Liver (tissue), 9 donors: ENCODE data around the gene TMEM63A. TPM values are rescaled to one million over a fixed set of nuclear protein-coding genes. Genes with fewer than 3 reads are reported as not detected.

Experiments used
- DNase-seq: peaks from one replicate; pipeline ENCODE4 v3.0.0-alpha.2; 2017; ENCODE audit warnings: low spot score
- H3K27ac ChIP-seq, 2 donors: one replicate each; pipeline ENCODE4 v1.7.0; 2013; ENCODE audit warnings: inconsistent platforms in 2 of 2, low read length in 2 of 2, control low read depth in 1 of 2, low read depth in 1 of 2, mild to moderate bottlenecking in 1 of 2
- H3K27me3 ChIP-seq, 4 donors: one replicate each; pipeline versions ENCODE4 v1.6.1 to v1.7.0; 2013; ENCODE audit warnings: low read length in 3 of 4, inconsistent platforms in 1 of 4, mild to moderate bottlenecking in 1 of 4, moderate library complexity in 1 of 4; ENCODE audit not compliant: control insufficient read depth in 4 of 4, insufficient read depth in 4 of 4
- H3K36me3 ChIP-seq, 4 donors: one replicate each; pipeline versions ENCODE4 v1.6.1 to v1.7.0; 2013; ENCODE audit warnings: low read length in 3 of 4, mild to moderate bottlenecking in 3 of 4, low read depth in 1 of 4, moderate library complexity in 1 of 4; ENCODE audit not compliant: control insufficient read depth in 4 of 4, insufficient read depth in 3 of 4
- H3K4me1 ChIP-seq, 4 donors: one replicate each; pipeline versions ENCODE4 v1.6.1 to v1.7.0; 2013; ENCODE audit warnings: low read length in 3 of 4, mild to moderate bottlenecking in 3 of 4, moderate library complexity in 1 of 4; ENCODE audit not compliant: control insufficient read depth in 4 of 4, insufficient read depth in 4 of 4
- H3K4me3 ChIP-seq, 3 donors: one replicate each; pipeline versions ENCODE4 v1.6.1 to v1.7.0; 2013; ENCODE audit warnings: low read length in 3 of 3, control low read depth in 1 of 3, low read depth in 1 of 3, mild to moderate bottlenecking in 1 of 3
- H3K9ac ChIP-seq, 2 donors: one replicate each; pipeline ENCODE4 v1.7.0; 2013; ENCODE audit warnings: low read length in 2 of 2, mild to moderate bottlenecking in 2 of 2, moderate library complexity in 2 of 2, control low read depth in 1 of 2, low read depth in 1 of 2
- H3K9me3 ChIP-seq, 4 donors: one replicate each; pipeline versions ENCODE4 v1.6.1 to v1.7.0; 2013; ENCODE audit warnings: low read length in 3 of 4; ENCODE audit not compliant: control insufficient read depth in 4 of 4
- EGR1 ChIP-seq, 2 donors: IDR thresholded peaks; 2 replicates each; pipeline ENCODE4 v1.6.1; 2016 to 2018; ENCODE audit warnings: antibody characterized with exemption in 2 of 2, low read depth in 2 of 2
- FOXA1 ChIP-seq: IDR thresholded peaks from 2 replicates; pipeline ENCODE4 v1.6.1; 2016; ENCODE audit warnings: antibody characterized with exemption
- FOXA2 ChIP-seq: IDR thresholded peaks from 2 replicates; pipeline ENCODE4 v1.6.1; 2016; ENCODE audit warnings: antibody characterized with exemption
- GABPA ChIP-seq, 2 donors: IDR thresholded peaks in 1 of 2; conservative IDR thresholded peaks in 1 of 2; 2 replicates each; pipeline ENCODE4 v1.6.1; 2016; ENCODE audit warnings: antibody characterized with exemption in 2 of 2, mild to moderate bottlenecking in 1 of 2, moderate library complexity in 1 of 2
- HNF4A ChIP-seq, 2 donors: conservative IDR thresholded peaks; 2 replicates each; pipeline ENCODE4 v1.6.1; 2016; ENCODE audit warnings: antibody characterized with exemption in 2 of 2, mild to moderate bottlenecking in 2 of 2
- HNF4G ChIP-seq: IDR thresholded peaks from 2 replicates; pipeline ENCODE4 v1.6.1; 2016; ENCODE audit warnings: antibody characterized with exemption
- JUND ChIP-seq, 2 donors: IDR thresholded peaks; 2 replicates each; pipeline ENCODE4 v1.6.1; 2016; ENCODE audit warnings: antibody characterized with exemption in 2 of 2
- NR2F2 ChIP-seq: IDR thresholded peaks from 2 replicates; pipeline ENCODE4 v1.6.1; 2016; ENCODE audit warnings: antibody characterized with exemption
- RAD21 ChIP-seq, 2 donors: IDR thresholded peaks; 2 replicates each; pipeline ENCODE4 v1.6.1; 2016; ENCODE audit warnings: antibody characterized with exemption in 2 of 2, mild to moderate bottlenecking in 2 of 2
- REST ChIP-seq: IDR thresholded peaks from 2 replicates; pipeline ENCODE4 v1.6.1; 2016; ENCODE audit warnings: antibody characterized with exemption, mild to moderate bottlenecking
- RXRA ChIP-seq, 2 donors: IDR thresholded peaks; 2 replicates each; pipeline ENCODE4 v1.6.1; 2017 to 2018; ENCODE audit warnings: antibody characterized with exemption in 2 of 2, mild to moderate bottlenecking in 1 of 2
- SP1 ChIP-seq: IDR thresholded peaks from 2 replicates; pipeline ENCODE4 v1.6.1; 2018; ENCODE audit warnings: antibody characterized with exemption, mild to moderate bottlenecking
- TAF1 ChIP-seq: conservative IDR thresholded peaks from 2 replicates; pipeline ENCODE4 v1.6.1; 2016; ENCODE audit warnings: antibody characterized with exemption, mild to moderate bottlenecking
- YY1 ChIP-seq: IDR thresholded peaks from 2 replicates; pipeline ENCODE4 v1.6.1; 2016; ENCODE audit warnings: antibody characterized with exemption, mild to moderate bottlenecking
- ZBTB33 ChIP-seq: IDR thresholded peaks from 2 replicates; pipeline ENCODE4 v1.6.1; 2016; ENCODE audit warnings: antibody characterized with exemption
- WGBS: extraction: QIAGEN DNeasy Blood & Tissue Kit; methylation state at CpG from one replicate; pipeline ENCODE4 v1.1.7; 2013; 5-methylcytosine and 5-hydroxymethylcytosine counted together
- polyA plus RNA-seq, 2 donors: library from polyadenylated mRNA; stranded (reverse) in 1 of 2; unstranded in 1 of 2; fragments of 200-250 nt in 1 of 2; fragments of >200 nt in 1 of 2; fragmentation: Nextera tagmentation in 1 of 2; extraction: Ambion mirVana in 1 of 2; gene quantifications; one replicate each; pipeline versions ENCODE4 v1.2.1 to v1.2.3, GENCODE V29; 2013 to 2015
- total RNA-seq, 2 donors: library from RNA; depleted of rRNA; stranded (reverse); fragments of >200 nt; gene quantifications; one replicate each; pipeline ENCODE4 v1.2.3, GENCODE V29; 2014
- TF ChIP-seq, protein P1 (sequence below): fragments of 150-350 bp; IDR thresholded peaks from 2 replicates; pipeline ENCODE4 v1.5.1; 2017; ENCODE audit warnings: improper control_type of control experiment, low read depth, low read length; ENCODE audit not compliant: missing input control
- TF ChIP-seq, protein P2 (sequence below): IDR thresholded peaks from 2 replicates; pipeline ENCODE4 v1.6.1; 2016; ENCODE audit warnings: antibody characterized with exemption
- TF ChIP-seq, protein P3 (sequence below): IDR thresholded peaks from 2 replicates; pipeline ENCODE4 v1.6.1; 2016; ENCODE audit warnings: antibody characterized with exemption
- donor health status: healthy.
- donor health status: healthy.
- donor health status: healthy.
- donor health status: healthy.
- donor health status: healthy.

The TMEM63A gene
- total and polyA plus RNA-seq, 4 donors = 9.6 to 54.0 (median 11.6) TPM

DNA sequence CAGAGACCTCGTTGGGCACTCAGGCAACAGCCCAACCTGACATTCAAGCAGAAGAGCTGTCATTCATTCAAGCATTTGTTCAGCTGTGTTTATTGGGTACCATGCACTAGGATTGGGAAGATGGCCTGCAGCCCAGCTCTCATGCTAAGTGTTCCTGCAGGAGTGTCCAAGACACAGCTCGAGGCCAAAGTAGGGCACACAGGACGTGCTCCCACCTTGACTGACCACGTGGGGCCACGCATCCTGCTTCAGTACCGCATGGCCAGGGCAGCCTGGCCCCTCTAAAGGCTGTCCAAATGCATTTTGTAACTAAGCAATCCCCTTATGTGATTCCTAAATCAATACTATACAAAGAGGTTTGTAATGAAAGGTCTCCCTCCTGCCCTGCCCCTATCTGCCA lies 32.2 kb upstream of the TMEM63A start:
- no peak for DNase-seq
- Histone ChIP-seq H3K9me3 (no peaks in the 10 kb centered on the region), H3K4me3 (no peak overlapping the region), H3K27me3 (no peaks in the 10 kb centered on the region), H3K9ac (no peak overlapping the region), H3K4me1 (peaks cover 0 to 2% (median 0%) of the 10 kb centered on the region in 4 donors), H3K27ac (no peak overlapping the region), H3K36me3 (peaks cover 0 to 15% (median 6%) of the 10 kb centered on the region in 4 donors)
- TF ChIP-seq ZBTB33 (no peak), GABPA (IDR thresholded peaks at IDR 0.05 in 1 of 2, conservative IDR thresholded peaks at IDR 0.05 in 1 of 2) (no peak), SP1 (no peak), HNF4A (conservative IDR thresholded peaks at IDR 0.05) (no peak), RAD21 (IDR thresholded peaks at IDR 0.05) (no peak), REST (no peak), HNF4G (no peak), EGR1 (IDR thresholded peaks at IDR 0.05; ENCODE audit: low read depth in 2 of 2) (no peak), NR2F2 (no peak), RXRA (IDR thresholded peaks at IDR 0.05) (no peak), TAF1 (no peak), FOXA1 (no peak), JUND (IDR thresholded peaks at IDR 0.05) (no peak), FOXA2 (no peak), YY1 (no peak)
- TF ChIP-seq, protein P1, sequence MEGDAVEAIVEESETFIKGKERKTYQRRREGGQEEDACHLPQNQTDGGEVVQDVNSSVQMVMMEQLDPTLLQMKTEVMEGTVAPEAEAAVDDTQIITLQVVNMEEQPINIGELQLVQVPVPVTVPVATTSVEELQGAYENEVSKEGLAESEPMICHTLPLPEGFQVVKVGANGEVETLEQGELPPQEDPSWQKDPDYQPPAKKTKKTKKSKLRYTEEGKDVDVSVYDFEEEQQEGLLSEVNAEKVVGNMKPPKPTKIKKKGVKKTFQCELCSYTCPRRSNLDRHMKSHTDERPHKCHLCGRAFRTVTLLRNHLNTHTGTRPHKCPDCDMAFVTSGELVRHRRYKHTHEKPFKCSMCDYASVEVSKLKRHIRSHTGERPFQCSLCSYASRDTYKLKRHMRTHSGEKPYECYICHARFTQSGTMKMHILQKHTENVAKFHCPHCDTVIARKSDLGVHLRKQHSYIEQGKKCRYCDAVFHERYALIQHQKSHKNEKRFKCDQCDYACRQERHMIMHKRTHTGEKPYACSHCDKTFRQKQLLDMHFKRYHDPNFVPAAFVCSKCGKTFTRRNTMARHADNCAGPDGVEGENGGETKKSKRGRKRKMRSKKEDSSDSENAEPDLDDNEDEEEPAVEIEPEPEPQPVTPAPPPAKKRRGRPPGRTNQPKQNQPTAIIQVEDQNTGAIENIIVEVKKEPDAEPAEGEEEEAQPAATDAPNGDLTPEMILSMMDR = no peak
- TF ChIP-seq, protein P2, sequence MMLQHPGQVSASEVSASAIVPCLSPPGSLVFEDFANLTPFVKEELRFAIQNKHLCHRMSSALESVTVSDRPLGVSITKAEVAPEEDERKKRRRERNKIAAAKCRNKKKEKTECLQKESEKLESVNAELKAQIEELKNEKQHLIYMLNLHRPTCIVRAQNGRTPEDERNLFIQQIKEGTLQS = no peak
- TF ChIP-seq, protein P3, sequence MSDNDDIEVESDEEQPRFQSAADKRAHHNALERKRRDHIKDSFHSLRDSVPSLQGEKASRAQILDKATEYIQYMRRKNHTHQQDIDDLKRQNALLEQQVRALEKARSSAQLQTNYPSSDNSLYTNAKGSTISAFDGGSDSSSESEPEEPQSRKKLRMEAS = no peak
- WGBS = 93% methylated on average over 6 of the region's 6 CpGs
